NCI-H2196 treated with DMSO at 0.1 percent for 48 hours (cell line): ENCODE data around the gene COG6.

Source experiments
- DNase-seq: peaks from one replicate; lab custom pipeline; 2025; ENCODE audit not compliant: unreplicated experiment; lab: John Stamatoyannopoulos, UW

Gene COG6

GRCh38 chr13:39767791-39768517, 112.5 kb downstream of the COG6 start:
- no peak for DNase-seq

DNA sequence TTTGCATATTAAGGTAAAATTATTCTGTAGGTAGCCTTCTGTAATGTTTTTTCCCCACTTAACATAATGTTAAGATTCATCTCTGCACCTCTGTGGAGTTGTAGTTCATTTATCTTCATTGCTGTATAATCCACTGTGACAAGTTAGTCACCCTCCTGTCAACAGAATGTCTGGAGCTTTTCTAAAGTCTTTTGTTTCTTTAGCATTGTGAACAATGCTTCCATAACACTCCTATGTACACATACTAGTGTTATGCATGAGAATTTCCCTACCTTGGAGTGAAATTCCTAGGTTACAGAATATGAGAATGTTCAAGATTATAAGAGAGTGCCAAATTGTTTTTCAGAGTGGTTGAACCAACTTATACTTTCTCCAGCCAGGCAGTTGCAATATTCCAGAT, 113.5 kb downstream of the COG6 start:
- no peak for DNase-seq

GRCh38 chr13:39770221-39771090, 115.0 kb downstream of the COG6 start:
- DNase-seq = no peak

DNA sequence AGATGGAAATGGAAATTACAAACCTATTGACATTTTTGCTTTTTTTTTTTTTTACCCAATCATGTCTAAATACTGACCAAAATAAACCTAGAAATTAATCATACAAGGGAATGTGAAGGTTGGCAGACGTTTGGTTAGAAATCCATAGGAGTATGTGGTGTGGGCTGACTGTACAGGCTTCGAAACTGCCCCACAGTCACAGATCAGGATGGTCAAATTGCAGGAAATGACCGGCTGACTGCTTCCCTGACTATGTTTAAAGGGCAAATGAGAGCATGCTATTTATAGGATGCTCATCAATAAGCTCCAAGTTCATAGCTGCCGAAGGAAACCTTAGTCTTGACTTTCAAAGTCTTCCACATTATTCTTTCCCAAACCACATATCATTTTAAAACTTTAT, 118.4 kb downstream of the COG6 start:
- no peak for DNase-seq

DNA sequence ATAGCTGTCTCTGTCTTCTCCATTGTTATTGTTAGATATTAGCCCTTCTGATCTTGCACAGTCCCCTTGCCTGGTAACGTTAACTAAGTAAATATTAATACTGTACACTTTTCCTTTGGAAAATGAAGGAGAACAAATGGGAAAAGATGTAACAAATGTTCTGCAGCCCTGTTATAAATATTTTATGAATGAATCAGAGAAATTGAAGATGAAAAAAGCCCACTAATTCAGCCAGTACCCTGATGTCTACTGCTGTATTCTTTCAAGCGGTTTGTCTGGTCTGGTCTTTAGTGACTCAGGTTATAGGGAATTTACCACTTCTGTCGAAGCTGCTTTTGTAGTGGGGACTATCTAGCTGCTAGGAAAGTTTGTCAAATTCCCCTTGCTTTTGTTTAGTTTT, 121.0 kb downstream of the COG6 start:
- no peak for DNase-seq

DNA sequence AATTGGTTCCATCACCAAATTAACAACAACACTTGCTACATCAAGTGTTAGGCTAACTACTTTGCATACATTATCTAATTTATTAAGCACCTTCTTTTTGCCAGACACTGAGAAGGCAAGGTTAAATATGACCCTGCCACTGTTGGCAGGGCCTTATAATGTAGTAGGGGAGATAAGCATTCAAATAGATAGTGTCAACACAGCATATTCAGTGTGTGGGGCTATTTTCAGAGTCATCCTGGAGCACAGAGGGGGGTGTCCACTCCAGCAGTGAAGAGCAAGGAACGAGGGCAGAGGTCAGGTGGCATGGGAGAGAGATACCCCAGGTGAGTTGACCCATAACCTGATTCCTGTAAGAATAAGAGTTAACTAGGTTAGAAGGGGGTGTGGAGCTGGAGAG, 121.6 kb downstream of the COG6 start:
- no peak for DNase-seq

DNA sequence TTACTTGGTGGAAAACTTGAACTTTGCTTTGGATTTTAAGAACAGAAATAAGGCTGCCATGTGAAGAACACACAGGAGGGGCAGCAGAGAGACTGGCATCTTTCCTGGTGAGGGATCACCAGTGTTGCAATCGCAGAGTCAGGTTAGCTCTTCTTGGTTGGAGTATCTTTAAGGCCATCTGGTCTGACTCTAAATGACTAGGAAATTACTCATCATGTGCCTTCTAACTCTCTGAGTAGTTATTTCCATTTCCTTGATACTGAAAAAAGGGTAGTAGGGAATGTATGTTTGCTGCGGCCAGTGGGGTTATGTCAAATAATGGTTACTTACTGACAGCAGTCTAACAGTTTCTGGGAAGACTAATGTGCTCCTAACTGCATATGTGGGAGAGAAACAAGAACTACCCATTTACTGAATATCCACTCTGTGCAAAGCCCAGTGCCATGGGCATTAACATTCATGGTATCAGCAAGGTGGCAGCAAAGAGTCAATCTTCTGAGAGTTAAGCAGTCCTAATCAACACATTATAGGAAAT, 122.1 kb downstream of the COG6 start:
- no peak for DNase-seq

DNA sequence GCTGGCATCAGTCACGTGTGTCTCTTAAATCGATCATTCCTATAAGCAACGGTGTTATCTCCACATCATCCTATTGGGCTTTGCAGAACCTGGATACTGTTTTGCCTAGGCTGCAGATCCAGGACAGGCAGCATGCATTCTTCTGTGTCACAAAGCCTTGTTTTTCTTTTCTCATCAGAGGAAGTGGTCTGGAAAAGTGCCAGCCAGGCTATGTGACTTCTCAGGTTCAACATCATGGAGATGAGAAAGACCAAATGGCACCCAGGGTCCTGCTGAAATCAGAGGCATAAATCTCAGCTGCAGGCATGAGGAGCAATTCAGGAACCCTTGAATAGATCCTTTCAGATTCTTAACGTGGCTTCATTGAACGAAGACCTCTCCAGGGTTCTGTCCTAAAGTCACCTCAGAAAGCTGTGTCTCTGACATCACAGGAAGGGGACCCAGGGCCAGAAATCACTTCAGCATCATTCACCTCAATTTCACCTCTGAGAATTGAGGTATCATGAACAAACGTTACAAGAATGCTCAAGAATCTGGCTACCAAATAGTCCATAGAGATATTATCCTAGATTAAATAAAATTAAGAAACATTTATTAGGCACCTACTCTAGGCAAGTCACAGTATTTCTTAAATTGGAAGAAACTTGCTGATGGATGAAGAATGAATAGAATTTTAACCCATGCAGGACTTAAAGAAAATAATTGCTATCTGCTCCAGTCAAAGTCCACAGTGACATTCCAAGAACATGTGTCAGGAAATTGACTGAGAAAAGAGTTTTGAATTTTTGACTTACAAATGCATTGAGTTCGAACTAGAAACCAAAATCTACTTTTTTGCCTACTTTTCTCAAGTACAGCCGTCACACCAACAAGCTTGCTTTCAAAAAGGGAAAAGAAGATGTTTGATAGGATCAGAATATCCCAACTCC, 124.1 kb downstream of the COG6 start:
- no peak for DNase-seq

DNA sequence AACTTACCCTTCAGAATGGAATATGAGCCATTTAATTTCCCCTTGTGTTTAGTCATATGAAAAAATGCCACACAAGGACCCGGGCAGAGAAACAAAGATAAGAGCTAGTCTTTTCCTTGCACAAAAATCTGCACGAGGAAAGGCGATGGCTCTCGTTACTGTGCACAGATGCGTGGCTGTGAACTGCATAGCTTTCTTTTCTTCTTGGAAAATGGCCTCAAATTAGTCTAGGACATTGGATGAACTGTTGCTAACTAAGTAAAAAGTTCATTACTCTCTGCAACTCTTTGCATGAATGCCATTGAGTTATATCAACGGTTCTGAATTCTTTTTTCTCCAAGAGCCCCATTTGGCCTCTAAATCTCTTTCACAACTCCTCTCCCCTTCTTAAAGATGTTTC, 125.2 kb downstream of the COG6 start:
- no peak for DNase-seq

DNA sequence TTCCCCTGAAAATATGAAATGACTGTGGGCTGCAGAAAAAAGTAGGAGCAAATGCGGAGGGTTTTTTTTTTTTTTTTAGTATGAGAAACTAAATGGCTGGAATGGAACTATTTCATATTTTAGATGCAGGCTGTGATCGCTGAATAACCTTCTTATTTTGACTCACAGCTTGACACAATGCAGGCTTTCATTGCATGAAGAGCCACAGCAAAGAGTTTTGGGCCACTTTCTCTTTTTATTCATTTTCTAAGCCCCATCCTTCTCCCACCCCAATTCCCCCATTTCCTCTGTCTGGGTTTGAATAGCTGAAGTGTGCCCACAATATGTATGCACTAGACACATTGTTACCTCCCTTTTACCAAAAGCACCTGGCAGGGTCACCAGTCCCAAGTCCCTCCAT, 125.9 kb downstream of the COG6 start:
- DNase-seq = no peak

DNA sequence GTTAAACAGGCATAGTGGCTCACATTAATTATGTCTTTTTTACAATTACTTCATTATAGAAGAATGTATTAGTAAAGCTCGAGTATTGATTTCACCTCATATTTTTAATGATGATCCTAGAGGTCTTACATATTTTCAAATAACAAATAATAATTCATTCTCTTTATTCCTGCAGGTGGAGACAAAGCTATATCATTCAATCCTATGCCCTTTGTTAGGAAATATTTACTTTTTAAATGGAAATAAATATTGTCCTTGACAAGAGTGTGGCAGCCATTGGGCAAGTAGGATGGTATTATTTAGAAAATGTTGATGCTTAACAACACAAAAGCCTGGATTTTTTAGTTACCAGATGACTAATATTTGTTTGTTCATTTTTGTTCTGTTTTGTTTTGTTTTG, 127.6 kb downstream of the COG6 start:
- no peak for DNase-seq

DNA sequence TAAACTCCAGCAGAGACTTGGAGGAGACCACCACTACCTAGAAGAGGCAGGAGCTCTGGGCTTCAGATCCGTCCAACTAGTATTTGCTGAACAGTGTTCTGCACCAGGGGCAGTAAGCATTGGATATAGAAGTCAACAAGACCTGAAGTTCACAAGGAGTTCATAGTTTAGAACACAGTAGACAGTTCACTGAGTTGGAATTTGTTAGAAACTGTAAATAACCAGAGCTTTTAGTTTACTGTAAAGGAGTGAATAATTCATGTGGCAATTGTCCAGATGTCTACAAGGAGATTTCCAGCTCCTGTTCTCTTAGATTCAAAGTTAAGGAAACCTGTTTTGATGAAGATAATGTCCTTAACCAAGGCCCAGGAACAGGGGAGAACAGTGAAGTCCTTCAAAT, 128.9 kb downstream of the COG6 start:
- DNase-seq = no peak

DNA sequence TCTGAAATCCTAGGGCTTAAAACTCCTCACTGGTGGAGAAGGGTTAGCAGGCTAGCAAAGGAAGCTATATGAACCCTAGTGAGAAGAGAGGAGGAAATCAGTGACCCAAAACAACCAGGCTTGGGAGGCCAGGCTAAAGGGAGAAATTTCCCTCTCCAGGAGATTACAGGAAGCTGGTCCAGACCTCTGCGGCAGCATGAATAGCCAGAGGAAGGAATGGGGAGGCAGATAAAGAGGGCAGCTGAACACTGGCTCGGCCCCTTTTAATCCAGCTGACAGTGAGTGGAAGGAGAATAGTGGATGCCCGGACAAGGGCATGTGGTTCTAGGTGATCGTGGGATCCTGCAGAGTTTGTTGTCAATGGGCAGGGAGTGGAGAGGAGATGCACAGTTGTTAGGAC, 130.6 kb downstream of the COG6 start:
- DNase-seq = no peak

DNA sequence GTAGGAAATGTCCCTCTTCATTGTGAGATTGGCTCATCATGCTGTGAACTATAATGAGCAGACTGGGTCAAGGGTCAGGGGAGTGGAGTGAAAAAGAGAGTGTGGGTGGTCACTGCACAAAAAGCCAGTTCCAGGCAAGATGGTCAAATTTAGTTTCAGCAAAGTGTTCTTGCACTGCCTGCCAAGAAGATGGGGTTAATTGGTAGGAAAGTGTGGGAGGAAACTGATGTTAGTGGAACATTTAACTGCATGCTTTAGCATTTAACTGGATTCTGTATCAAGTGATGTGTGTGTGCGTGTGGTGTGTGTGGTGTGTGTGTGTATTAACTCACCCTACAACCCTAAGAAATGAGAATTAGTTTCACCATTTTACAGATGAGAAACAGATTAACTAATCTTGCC, 131.6 kb downstream of the COG6 start:
- DNase-seq = no peak

DNA sequence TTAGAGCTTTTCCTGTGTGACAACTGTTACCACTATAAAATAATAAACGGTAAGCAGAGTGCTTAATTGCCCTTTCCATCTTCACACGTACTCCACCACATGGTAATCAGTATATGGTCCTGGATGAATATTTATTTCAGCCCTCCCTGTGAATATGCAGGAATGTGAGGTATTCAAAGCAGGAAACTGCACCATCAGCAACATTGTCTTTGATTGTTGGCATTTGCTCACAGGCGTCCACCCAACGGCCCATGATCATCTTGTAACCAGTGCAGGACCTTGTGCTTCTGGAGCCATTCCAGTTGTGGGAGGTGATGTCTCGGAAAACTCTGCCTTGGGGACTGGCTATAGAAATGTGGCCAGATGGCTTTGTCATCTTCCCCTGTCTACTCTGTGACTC, 132.6 kb downstream of the COG6 start:
- DNase-seq = no peak

DNA sequence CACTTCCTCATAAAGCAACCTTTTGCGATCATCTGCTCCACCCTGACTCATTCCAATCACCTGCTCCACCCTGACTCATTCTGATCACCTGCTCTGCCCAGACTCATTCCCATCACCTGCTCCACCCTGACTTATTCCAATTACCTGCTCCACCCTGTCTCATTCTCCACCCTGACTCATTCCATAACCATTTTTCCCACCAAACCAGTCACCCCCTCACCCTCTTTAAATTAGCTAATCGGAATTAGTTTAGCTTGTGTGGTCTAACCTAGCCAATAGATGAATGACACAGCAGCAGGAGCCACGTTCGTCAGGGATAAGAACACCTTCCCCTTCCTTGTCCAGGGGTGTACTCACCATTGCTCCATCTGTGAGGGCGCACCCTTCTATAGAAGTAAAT, 134.0 kb downstream of the COG6 start:
- no peak for DNase-seq
